Measurements from ENCODE around the gene TBATA.

- TF ChIP-seq CTCF (conservative IDR thresholded peaks at IDR 0.05) (no peak), ZFX (IDR thresholded peaks at IDR 0.05) (no peak)
Measured at GRCh38 chr10:70804421-70804808, 19.2 kb upstream of the TBATA start.

Data from C4-2B (cell line).